ENCODE results near the gene ADAMTSL4. TPM values are rescaled to one million over a fixed set of nuclear protein-coding genes. Genes with fewer than 3 reads are reported as not detected.

ADAMTSL4 gene
- total and polyA plus RNA-seq, 4 donors, result 5.6 to 12.2 (median 11.5) TPM

DNA sequence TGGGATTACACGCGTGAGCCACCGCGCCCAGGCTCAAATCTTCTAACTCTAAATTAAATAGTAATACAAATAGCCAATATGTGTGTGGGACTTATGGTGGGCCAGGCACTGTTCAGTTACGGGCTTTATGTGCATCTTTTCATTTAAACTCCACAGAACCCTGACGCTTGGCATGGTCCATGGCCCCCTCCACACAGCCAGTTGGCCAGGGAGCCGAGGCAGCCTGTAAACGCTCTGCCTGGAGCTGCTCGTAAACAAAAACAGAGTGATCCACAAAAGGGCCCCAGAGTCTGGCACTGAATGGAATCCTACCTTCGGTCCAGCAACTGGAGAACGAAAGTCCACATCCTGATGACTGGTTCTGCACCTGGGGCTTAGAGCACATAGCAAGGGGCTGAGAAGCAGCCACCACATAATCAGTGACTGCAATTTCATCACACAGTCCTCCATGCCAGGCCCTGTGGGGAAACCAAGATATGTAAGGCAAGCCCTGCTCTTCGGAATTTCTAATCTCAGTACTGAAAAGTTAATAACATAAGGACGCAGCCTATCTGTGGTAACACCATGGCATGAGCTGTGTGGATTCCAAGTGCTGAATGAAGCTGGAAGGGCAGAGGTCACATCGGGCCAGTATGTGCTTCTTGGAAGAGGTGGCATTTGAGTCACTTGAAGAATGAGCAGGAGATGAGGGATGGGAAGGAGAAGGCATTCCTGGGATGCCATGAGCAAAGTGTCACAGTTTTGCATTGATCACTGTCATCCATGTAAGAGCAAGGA, 13.5 kb upstream of the ADAMTSL4 start:
- DNase-seq (ENCODE audit: low spot score), result no peak
- Histone ChIP-seq H3K9me3 (ENCODE audit: control insufficient read depth in 4 of 4, low read length in 3 of 4) (no peaks in the 10 kb centered on the region), H3K9ac (ENCODE audit: low read depth in 1 of 2, low read length in 2 of 2) (no peak overlapping the region), H3K4me3 (ENCODE audit: low read depth in 1 of 3, low read length in 3 of 3) (no peak overlapping the region), H3K27ac (ENCODE audit: low read depth in 1 of 2, low read length in 2 of 2) (no peak overlapping the region), H3K36me3 (ENCODE audit: control insufficient read depth in 4 of 4, insufficient read depth in 3 of 4, low read depth in 1 of 4, low read length in 3 of 4) (no peaks in the 10 kb centered on the region), H3K4me1 (ENCODE audit: control insufficient read depth in 4 of 4, insufficient read depth in 4 of 4, low read length in 3 of 4) (peaks cover 2 to 12% (median 9%) of the 10 kb centered on the region in 4 donors), H3K27me3 (ENCODE audit: control insufficient read depth in 4 of 4, insufficient read depth in 4 of 4, low read length in 3 of 4) (no peaks in the 10 kb centered on the region)
- 96% methylated on average over 14 of the region's 14 CpGs for WGBS
- TF ChIP-seq HNF4A (conservative IDR thresholded peaks at IDR 0.05), result no peak
- TF ChIP-seq FOXA2 (IDR thresholded peaks at IDR 0.05), result no peak
- TF ChIP-seq RXRA (IDR thresholded peaks at IDR 0.05), result no peak
- TF ChIP-seq YY1 (IDR thresholded peaks at IDR 0.05), result no peak
- no peak for TF ChIP-seq NR2F2 (IDR thresholded peaks at IDR 0.05)
- TF ChIP-seq FOXA1 (IDR thresholded peaks at IDR 0.05), result no peak
- TF ChIP-seq SP1 (IDR thresholded peaks at IDR 0.05), result no peak
- TF ChIP-seq JUND (IDR thresholded peaks at IDR 0.05), result no peak
- TF ChIP-seq EGR1 (IDR thresholded peaks at IDR 0.05; ENCODE audit: low read depth in 2 of 2), result no peak
- TF ChIP-seq, protein P1, sequence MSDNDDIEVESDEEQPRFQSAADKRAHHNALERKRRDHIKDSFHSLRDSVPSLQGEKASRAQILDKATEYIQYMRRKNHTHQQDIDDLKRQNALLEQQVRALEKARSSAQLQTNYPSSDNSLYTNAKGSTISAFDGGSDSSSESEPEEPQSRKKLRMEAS (IDR thresholded peaks at IDR 0.05), result no peak
- TF ChIP-seq, protein P2, sequence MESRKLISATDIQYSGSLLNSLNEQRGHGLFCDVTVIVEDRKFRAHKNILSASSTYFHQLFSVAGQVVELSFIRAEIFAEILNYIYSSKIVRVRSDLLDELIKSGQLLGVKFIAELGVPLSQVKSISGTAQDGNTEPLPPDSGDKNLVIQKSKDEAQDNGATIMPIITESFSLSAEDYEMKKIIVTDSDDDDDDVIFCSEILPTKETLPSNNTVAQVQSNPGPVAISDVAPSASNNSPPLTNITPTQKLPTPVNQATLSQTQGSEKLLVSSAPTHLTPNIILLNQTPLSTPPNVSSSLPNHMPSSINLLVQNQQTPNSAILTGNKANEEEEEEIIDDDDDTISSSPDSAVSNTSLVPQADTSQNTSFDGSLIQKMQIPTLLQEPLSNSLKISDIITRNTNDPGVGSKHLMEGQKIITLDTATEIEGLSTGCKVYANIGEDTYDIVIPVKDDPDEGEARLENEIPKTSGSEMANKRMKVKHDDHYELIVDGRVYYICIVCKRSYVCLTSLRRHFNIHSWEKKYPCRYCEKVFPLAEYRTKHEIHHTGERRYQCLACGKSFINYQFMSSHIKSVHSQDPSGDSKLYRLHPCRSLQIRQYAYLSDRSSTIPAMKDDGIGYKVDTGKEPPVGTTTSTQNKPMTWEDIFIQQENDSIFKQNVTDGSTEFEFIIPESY (IDR thresholded peaks at IDR 0.05), result no peak
- TF ChIP-seq, protein P3, sequence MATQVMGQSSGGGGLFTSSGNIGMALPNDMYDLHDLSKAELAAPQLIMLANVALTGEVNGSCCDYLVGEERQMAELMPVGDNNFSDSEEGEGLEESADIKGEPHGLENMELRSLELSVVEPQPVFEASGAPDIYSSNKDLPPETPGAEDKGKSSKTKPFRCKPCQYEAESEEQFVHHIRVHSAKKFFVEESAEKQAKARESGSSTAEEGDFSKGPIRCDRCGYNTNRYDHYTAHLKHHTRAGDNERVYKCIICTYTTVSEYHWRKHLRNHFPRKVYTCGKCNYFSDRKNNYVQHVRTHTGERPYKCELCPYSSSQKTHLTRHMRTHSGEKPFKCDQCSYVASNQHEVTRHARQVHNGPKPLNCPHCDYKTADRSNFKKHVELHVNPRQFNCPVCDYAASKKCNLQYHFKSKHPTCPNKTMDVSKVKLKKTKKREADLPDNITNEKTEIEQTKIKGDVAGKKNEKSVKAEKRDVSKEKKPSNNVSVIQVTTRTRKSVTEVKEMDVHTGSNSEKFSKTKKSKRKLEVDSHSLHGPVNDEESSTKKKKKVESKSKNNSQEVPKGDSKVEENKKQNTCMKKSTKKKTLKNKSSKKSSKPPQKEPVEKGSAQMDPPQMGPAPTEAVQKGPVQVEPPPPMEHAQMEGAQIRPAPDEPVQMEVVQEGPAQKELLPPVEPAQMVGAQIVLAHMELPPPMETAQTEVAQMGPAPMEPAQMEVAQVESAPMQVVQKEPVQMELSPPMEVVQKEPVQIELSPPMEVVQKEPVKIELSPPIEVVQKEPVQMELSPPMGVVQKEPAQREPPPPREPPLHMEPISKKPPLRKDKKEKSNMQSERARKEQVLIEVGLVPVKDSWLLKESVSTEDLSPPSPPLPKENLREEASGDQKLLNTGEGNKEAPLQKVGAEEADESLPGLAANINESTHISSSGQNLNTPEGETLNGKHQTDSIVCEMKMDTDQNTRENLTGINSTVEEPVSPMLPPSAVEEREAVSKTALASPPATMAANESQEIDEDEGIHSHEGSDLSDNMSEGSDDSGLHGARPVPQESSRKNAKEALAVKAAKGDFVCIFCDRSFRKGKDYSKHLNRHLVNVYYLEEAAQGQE (IDR thresholded peaks at IDR 0.05), result no peak
- no peak for TF ChIP-seq RAD21 (IDR thresholded peaks at IDR 0.05)
- TF ChIP-seq HNF4G (IDR thresholded peaks at IDR 0.05), result no peak
- TF ChIP-seq, protein P4, sequence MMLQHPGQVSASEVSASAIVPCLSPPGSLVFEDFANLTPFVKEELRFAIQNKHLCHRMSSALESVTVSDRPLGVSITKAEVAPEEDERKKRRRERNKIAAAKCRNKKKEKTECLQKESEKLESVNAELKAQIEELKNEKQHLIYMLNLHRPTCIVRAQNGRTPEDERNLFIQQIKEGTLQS (IDR thresholded peaks at IDR 0.05), result no peak
- no peak for TF ChIP-seq TAF1 (conservative IDR thresholded peaks at IDR 0.05)
- TF ChIP-seq, protein P5, sequence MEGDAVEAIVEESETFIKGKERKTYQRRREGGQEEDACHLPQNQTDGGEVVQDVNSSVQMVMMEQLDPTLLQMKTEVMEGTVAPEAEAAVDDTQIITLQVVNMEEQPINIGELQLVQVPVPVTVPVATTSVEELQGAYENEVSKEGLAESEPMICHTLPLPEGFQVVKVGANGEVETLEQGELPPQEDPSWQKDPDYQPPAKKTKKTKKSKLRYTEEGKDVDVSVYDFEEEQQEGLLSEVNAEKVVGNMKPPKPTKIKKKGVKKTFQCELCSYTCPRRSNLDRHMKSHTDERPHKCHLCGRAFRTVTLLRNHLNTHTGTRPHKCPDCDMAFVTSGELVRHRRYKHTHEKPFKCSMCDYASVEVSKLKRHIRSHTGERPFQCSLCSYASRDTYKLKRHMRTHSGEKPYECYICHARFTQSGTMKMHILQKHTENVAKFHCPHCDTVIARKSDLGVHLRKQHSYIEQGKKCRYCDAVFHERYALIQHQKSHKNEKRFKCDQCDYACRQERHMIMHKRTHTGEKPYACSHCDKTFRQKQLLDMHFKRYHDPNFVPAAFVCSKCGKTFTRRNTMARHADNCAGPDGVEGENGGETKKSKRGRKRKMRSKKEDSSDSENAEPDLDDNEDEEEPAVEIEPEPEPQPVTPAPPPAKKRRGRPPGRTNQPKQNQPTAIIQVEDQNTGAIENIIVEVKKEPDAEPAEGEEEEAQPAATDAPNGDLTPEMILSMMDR (IDR thresholded peaks at IDR 0.05; ENCODE audit: low read depth, low read length, missing input control), result no peak
- no peak for TF ChIP-seq GABPA (IDR thresholded peaks at IDR 0.05 in 1 of 2, conservative IDR thresholded peaks at IDR 0.05 in 1 of 2)

Measured in liver (tissue), 9 donors.